NT2/D1 (cell line): ENCODE data around the gene OCSTAMP.

Experiments used
- YY1 ChIP-seq: IDR thresholded peaks from 2 replicates; pipeline ENCODE4 v1.6.1; 2011; ENCODE audit not compliant: insufficient read length, insufficient read depth
- ZNF274 ChIP-seq: IDR thresholded peaks from 2 replicates; pipeline ENCODE4 v1.6.1; 2011; ENCODE audit warnings: mild to moderate bottlenecking, low read depth, low read length

DNA sequence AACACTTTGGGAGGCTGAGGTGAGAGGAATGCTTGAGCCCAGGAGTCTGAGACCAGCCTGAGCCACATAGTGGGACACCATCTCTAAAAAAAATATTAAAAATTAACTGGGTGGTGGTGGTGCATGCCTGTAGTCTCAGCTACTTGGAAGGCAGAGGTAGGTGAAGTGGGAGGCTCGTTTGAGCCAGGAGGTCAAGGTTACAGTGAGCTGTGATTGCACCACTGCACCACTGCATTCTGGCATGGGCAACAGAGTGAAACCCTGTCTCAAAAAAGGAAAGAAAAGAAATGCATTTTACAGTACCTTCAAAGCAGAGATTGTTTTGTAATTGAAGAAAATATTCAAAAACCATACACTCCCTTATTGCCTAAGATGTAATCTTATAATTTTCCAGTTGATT is 6.5 kb downstream of the OCSTAMP start:
- TF ChIP-seq YY1 = no peak
- TF ChIP-seq ZNF274 = no peak
